Superior temporal gyrus (tissue), 1 donor: ENCODE measurements around the gene C14orf132.
"Not testable (repeated sequence)": the region's sequence is repeated elsewhere in the genome, so short reads cannot be mapped to it uniquely, and the experiment has no call there.

Source experiments
- DNase-seq: peaks from one replicate; pipeline ENCODE4 v3.0.0-alpha.2; 2016; ENCODE audit errors: extremely low spot score

Gene C14orf132

DNA sequence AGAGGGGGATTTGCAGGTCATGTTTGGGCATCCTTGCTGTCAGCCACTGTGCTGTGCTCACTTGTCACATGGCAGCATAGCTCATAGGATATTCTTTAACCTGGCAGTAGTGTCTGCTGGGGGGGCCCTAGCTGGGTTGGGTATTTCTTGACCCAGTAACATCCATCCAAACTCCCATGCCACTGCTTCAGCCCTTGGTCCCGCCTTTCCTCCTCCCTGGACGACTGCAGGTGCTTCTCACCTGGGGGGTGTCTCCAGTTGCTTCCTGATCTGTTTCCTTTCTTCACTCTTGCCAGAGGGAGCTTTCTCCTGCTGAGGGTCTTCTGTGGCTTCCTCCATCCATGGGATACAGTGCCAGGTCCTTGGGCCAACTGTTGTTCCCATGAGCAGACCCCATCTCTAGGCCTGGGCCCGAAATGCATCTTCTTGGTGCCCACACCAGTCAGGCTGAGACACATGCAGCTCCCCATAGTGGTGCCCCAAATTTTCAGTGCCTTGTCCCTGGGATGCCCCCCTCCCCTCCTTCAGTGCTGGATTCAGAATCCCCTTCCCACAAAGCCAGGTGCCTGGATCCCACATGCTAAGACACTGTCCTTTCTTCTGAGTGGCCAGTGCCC lies 20.5 kb downstream of the C14orf132 start:
- DNase-seq: no peak

DNA sequence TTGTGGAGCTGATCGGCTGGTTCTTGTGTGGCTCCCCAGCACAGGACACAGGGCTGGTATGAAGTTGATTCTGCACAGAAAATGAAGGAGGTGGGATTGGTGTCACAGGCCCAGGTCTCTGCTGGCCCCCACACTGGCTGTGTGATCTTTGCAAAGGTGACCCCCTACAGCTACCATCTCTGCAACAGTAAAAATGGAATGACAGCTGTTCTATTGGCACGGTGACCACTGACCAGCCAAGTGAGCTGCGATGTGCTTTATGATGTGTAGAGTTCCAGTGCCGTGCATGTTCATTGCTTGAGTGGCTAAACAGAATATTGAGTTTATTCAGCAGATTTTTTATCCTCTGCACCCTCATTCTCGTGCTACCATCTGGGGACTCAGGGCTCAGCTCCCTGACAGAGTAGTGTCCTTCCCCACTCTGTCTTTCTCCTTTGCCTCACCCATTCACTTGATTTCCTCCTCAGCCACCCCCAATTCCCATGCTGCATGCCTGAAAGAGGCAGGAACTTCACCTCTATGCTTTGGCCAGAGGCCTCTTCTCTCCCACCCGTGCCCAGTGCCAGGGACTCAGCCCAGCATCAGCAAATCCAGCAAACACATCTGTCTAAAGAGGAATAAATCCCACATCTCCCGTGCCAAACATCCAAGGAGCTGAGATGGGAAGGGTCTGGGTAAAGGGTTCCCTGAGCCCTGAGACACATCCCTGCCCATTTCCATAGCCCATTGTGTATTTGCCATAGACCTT lies 21.2 kb downstream of the C14orf132 start:
- no peak for DNase-seq

DNA sequence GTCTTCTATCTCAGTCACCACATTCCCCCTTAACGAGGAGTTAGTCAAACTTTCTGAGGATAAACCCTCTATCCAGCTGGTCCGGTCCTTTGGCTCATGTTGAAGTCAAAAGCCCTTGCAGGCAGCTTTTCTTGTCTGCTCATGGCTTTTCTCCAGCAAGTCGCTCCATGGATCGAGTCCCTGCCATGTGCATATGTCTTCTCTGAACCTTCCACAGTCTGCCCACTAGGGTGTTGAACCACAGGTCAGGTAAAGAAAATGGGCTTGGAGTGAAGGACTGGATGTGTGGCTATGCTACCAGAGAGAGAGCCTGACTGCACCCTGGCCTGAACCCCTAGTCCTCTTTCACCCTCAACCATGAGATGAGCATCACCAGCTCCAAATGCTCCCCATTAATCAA lies 22.8 kb downstream of the C14orf132 start:
- DNase-seq: no peak

DNA sequence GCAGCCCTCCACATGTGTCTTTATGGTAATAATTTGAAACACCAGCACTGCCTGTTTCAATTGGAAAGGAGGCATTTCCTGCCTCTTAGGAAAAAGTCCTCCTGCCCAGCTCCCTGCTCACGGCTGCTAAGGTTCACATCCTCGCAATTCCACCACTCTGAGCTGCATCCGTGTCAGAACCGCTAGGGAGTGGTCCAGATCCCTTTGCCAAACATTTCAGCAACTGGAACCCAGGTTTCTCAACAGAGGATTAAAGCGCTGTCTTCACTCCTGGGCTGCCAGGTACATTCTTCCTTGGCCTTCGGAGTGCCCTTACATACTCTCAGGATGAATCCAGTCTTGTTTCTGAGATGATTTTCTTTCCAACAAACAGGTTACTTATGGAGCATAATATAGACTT lies 23.3 kb downstream of the C14orf132 start:
- DNase-seq: no peak

DNA sequence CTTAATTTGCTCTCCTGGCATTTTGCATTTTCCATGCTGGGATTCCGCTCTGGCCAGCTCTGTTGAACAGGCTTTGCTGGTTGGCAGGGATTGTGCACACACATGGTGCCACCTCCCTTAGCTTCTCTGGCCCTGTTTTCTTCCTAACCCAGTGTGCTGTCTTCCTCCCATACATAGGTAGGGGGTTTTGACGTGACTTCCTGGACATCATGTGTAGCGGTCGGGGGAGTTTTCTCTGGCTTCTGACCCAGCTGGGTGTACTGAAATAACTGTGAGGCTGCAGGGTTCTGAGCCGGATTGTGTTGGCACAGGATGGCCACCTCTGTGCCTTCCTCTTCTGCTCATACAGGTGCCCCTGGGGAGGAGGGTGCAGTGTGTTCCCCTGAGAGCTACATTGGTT lies 25.7 kb downstream of the C14orf132 start:
- DNase-seq: no peak

DNA sequence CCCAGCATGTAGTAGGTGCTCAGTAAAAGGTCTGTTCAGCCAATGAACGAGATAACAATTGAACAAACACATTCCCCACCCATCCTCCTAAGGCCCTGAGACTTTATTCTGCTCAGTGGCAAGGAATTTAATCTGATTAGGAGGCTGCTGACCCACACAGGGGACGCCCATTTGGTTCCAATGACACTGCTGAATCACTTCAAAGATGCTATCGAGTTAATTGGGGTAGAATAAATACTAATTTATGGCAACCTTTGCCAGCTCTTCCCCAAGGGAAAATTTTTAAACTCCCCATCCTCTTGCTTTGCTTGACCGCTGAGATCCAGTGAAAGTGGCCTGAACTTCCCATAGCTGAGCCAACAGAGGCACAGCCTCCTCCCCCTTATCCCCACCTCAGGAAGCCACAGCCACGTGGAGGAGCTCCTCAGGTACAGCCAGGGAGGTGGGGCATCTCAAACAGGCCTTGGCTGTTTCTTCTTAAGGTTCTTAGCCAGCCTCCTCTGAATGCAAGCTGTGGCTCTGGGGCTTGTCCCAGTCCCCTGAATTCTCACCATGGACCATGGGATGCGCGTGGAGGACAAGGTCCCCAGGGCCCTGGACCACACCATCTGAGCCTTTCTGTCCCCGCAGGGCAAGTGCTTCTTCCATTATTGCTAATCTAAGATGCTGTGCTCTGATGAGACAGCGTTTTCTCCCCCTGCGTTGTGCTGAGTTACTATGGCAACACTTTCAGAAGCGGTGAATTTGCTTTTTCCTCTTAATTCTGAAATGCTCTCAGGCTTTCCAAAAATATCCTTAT lies 26.7 kb downstream of the C14orf132 start:
- peak; percentile 67 for DNase-seq

DNA sequence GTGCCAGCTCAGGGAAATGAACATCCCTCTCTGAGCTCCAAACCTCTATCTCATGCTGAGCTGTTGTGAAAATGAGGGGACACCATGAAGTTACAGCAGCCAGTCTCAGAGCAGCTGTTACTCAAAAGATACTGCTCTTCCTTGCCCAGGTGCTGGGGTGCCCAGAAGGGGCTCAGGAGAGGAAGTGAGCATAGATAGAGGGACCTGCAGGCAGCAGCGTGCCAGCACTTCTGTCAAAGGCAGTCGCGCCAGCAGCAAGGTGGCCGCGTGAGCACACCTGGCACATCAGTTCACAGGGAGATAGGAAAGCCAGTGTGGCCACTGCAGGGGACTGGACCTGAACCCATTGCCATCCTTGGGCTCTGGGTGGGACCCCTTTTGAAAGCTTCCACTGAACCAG lies 27.8 kb downstream of the C14orf132 start:
- no peak for DNase-seq

DNA sequence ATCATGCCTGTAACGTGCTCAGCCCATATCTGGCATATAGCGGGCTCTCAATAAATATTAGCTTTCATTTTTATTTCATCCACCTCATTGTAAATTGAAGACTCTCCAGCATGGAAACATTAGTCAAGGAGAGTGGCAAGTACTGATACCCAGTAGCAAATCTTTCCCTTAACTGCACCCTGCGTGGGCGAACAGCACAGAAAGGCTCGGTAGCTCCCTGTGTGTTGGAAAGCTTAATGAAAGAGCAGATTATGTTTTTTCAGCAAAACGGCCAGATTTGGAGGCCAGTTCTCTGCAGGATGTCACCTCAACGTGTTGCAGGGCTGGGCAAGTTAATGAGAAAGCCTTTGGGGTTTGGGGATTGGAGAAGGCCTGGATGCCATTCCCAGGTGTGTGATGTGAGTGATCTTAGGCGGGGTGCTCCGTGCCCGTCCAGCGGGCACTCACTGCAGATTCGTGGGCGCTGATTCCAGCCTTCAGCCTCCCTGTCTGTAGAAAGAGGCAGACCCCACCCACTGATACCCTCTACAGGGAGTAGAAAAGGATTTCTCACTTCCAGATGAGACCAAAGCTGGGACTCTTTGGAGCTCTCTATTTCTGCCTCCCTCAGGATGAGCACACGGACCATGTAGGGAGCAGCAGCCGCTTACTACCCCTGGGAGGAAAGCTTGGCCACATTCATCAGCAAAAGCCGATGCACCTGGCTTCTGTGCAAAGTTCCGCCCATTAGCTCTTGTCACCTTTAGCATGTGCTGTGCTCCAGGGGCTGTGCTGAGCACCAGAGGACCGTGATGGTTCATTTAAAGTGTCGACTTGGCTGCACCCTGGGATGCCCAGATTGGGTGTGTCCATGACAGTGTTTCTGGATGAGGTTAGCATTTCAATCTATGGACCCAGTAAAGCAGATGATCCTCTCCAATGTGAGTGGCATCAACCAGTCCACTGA lies 29.1 kb downstream of the C14orf132 start:
- DNase-seq: no peak

DNA sequence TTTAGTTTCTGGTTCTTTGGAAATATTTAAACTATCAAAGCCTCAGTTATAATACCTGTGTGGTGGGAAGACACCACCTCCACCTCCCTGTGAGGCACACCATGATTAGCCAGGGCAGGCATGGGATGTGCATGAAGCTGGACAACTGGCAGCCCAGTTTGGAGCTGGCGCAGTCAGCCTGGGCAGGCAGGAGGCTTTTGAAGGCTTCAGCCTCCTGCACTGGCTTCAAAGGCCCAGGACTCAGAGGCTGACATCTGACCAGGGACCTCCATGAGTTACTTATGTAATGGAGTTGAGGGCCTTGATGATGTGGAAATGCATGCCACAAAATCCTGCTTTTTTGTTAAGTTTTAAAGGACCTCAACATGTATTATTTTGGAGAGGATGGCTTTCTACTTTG lies 30.3 kb downstream of the C14orf132 start:
- DNase-seq: no peak

DNA sequence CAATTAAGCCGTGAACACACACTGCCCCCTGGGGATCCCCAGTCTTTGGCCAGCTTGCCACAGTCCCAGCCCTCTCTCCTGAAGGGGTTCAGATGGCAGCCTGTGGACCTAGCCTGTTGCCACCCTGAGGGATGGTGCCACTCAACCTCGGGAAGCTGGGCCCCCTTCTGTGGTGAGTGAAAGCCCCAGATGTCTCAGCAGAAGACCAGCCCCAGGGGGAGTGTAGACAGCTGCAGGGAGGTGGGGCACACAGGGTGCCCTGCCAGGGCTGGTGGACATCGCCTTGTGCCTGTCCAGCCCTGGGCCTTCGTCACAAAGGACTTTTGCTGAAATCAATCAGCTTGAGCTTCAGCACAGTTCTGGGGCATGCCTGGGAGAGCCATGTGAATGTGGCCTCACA lies 32.4 kb downstream of the C14orf132 start:
- no peak for DNase-seq

DNA sequence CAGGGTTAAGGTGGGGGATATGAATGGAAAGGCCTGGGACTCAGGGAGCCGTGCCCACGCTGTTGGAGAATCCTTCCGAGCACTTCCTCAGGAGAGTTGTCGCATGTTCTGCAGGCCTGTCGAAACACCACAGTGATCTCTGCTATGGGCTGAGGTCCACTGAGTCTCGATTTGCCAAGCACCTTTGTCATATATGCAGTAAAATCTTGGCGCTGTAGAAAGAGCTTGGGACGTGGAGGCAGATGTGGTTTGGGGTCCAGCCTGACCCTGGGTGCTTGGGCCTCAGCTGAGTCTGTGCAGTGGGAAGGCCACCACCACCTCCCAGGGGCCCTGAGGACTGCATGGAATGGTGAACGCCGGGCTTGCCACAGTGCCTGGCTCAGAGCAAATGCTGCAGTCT lies 32.9 kb downstream of the C14orf132 start:
- no peak for DNase-seq

DNA sequence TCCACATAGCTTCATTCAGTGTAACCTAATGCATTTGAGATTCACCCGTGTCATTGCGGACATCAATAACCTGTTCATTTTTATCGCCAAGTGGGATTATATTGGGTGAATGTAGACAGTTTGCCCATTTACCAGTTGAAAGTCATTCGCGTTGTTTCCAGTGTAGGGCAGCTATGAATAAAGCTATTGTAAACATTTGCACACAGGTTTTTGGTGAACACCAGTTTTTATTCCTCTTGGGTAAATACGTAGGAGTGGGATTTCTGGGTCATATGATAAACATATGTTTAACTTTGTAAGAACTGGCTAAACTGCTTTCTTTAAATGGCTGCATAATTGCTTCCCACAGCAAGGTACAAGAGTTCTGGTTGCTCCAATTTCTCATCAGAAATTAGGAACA lies 33.6 kb downstream of the C14orf132 start:
- no peak for DNase-seq

DNA sequence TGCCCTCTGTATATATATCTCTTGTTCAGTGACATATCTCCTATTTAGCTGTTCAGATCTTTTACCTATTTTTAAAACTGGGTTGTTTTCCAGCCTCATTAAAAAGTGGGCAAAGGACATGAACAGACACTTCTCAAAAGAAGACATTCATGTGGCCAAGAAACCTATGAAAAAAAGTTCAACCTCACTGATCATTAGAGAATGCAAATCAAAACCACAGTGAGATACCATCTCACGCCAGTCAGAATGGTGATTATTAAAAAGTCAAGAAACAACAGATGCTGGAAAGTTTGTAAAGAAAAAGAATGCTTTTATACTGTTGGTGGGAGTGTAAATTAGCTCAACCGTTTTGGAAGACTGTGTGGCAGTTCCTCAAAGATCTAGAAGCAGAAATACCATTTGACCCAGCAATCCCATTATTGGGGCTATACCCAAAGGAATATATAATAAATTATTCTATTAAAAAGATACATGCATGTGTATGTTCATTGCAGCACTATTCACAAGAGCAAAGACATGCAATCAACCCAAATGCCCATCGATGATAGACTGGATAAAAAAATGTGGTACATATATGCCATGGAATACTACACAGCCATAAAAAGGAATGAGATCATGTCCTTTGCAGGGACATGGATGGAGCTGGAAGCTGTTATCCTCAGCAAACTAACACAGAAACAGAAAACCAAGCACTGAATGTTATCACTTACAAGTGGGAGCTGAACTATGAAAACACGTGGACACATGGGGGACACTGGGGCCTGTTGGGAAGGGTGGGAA lies 34.3 kb downstream of the C14orf132 start:
- DNase-seq: not testable (repeated sequence)

DNA sequence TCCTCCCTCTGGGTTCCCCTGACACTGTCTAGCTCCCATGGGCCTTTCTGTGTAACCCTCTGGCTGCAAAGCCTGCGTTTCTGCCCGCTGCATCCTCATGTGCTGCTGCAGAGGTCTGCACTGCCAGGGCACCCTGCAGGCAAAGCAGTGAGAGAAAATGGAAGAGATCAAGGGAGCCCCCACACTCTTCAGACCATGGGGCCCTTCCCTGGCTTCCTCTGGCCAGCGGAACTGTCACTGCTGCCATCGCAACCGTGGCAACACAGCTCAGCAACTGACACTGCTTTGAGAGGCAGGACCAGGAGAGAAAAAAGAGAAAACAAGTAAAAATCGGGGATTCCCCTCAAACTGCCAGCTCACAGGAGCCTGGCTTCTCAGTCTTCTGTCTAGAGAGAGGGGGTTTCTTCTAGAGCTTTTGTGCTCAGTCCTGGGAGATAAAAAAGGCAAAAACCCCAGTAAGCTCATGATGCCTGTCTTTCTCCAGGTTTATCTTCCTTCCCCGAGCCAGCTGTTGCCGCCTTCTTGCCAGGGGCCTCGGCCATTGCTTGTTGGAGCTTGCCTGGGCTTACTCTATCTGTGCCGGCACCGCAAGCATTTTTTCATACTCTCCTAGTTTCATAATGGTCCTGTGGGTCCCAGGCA lies 38.9 kb downstream of the C14orf132 start:
- no peak for DNase-seq

DNA sequence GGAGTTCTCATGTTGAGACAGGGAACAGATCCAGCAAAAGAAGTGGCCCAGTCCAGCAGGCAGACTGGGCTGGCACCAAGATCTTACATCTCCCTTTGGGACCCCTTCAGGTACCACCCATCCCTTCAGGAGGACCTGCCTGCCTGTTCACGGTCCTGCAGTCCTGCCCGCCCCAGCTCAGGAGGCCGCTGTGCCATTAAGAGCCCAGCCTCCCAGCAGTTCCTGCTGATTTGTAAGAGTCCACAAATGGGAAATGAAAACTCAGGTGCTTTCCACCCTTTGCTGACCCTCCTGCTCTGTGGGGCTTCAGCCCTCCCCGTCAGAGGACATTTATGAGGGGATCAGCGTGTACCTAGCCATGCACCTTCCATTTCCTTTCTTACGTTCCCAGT lies 39.5 kb downstream of the C14orf132 start:
- no peak for DNase-seq

DNA sequence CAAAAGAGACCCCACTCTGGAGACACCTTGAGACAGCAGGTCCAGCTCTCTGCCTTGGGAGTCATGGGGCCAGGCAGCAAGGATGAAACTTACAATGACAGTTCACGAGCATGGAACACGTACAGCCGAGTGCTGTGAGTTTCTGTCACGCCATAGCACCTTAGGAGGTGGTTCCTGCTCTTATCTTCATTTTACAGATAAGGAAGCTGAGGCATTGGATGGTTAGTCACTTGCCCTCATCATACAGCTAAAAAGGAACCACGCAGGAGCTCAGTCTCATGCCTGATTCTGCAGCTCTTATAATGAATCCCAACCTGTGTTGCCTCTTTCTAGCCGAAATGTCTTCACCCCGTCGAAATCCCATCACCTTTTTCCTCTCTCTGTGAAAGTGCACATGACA lies 39.9 kb downstream of the C14orf132 start:
- no peak for DNase-seq

DNA sequence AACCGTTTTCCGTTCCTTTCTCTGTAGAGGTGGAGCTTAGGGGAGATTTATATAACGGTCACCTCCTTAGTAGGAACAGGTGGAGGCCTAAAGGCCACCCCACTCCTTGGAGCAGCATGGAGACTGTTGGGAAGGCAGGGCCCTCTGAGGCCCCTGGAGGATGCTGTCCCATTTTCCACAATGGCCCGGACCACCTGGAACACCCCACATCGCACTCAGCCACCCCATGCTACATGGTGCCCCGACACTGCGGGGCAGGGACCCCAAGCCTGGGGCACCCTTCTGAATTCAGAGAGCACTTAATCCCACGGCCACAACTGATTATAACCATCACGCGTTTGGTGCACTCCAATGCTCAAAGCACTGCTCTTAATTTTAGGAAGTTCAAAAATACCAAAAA lies 41.4 kb downstream of the C14orf132 start:
- no peak for DNase-seq

DNA sequence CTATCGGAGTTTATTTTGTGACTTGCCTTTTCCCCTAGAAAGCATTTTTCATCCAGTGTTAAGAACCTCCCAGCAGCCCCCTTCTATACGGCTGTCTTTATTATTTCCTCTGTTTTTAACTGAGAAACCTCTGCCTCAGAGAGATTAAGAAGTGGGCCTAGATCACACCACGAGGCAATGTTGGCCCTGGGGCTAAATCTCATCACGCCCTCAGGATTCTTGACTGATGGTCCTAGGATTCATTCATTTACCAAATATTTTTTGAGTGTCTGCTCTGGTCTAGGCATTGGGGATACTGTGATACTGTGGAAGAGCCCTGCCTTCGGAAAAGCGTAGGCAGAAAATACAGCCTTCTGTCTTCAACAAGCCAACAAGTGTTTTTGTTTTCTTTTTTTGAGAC lies 42.1 kb downstream of the C14orf132 start:
- no peak for DNase-seq

DNA sequence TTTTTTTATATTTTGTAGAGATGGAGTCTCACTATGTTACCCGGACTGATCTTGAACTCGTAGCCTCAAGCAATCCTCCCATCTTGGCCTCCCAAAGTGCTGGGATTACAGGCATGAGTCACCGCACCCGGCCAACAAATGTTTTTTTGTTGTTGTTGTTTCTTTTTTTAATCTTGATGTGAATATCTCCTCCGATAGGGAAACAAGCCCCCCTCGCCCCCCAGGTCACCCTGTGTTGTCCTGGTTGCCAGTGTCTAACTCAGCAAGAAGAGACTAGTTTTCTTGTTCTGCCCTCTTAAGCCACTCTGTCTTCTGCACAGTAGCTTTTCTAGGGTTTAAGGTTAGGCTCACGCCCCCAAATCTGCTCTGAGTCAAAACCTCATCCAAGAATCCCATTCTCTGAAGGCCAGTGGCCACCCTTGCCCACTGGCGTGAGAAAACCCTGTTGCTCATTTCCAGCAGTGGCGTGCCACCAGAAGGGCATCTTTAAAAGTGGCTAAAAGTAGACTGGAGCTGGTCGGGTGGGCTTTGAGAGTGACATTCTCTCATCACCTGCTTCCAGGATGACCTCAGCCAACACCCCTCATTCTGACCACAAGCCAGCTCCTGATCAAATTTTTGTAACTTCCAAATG lies 42.7 kb downstream of the C14orf132 start:
- DNase-seq: no peak
